C4-2B (cell line): ENCODE measurements around the gene GFY.
"Not testable (repeated sequence)": the region's sequence is repeated elsewhere in the genome, so short reads cannot be mapped to it uniquely, and the experiment has no call there.

Experiments
- H3K27ac ChIP-seq: fragments of 450-650 bp; 2 replicates; pipeline ENCODE4 v1.5.1; 2017
- ZFX ChIP-seq: fragments of 450-650 bp; IDR thresholded peaks from 2 replicates; pipeline ENCODE4 v1.6.1; 2017
- TF ChIP-seq, protein P1 (sequence below): fragments of 450-650 bp; conservative IDR thresholded peaks from 2 replicates; pipeline ENCODE4 v1.5.1; 2017; ENCODE audit warnings: mild to moderate bottlenecking

GFY gene

GRCh38 chr19:49443366-49444099 lies 18.3 kb downstream of the GFY start:
- TF ChIP-seq ZFX, result no peak
- TF ChIP-seq, protein P1, sequence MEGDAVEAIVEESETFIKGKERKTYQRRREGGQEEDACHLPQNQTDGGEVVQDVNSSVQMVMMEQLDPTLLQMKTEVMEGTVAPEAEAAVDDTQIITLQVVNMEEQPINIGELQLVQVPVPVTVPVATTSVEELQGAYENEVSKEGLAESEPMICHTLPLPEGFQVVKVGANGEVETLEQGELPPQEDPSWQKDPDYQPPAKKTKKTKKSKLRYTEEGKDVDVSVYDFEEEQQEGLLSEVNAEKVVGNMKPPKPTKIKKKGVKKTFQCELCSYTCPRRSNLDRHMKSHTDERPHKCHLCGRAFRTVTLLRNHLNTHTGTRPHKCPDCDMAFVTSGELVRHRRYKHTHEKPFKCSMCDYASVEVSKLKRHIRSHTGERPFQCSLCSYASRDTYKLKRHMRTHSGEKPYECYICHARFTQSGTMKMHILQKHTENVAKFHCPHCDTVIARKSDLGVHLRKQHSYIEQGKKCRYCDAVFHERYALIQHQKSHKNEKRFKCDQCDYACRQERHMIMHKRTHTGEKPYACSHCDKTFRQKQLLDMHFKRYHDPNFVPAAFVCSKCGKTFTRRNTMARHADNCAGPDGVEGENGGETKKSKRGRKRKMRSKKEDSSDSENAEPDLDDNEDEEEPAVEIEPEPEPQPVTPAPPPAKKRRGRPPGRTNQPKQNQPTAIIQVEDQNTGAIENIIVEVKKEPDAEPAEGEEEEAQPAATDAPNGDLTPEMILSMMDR, result peak; percentile 99
- peak overlapping the region; percentile 61 for H3K27ac ChIP-seq

- not testable (repeated sequence) for H3K27ac ChIP-seq
Observed at GRCh38 chr19:49444100-49444700, 19.0 kb downstream of the GFY start.

- H3K27ac ChIP-seq, result no peak overlapping the region
- TF ChIP-seq ZFX, result no peak
- TF ChIP-seq, protein P1, result no peak
Observed at GRCh38 chr19:49445997-49446396, 20.8 kb downstream of the GFY start.

- no peak overlapping the region for H3K27ac ChIP-seq
- TF ChIP-seq, protein P1, result no peak
- TF ChIP-seq ZFX, result no peak
Observed at GRCh38 chr19:49447485-49448431, 22.6 kb downstream of the GFY start.

- no peak overlapping the region for H3K27ac ChIP-seq
- TF ChIP-seq, protein P1, result no peak
- TF ChIP-seq ZFX, result no peak
Observed at GRCh38 chr19:49448432-49448786, 23.2 kb downstream of the GFY start.

- TF ChIP-seq, protein P1, result no peak
- no peak for TF ChIP-seq ZFX
- H3K27ac ChIP-seq, result peak overlapping the region; percentile 83
Observed at GRCh38 chr19:49450405-49450804, 25.2 kb downstream of the GFY start.

DNA sequence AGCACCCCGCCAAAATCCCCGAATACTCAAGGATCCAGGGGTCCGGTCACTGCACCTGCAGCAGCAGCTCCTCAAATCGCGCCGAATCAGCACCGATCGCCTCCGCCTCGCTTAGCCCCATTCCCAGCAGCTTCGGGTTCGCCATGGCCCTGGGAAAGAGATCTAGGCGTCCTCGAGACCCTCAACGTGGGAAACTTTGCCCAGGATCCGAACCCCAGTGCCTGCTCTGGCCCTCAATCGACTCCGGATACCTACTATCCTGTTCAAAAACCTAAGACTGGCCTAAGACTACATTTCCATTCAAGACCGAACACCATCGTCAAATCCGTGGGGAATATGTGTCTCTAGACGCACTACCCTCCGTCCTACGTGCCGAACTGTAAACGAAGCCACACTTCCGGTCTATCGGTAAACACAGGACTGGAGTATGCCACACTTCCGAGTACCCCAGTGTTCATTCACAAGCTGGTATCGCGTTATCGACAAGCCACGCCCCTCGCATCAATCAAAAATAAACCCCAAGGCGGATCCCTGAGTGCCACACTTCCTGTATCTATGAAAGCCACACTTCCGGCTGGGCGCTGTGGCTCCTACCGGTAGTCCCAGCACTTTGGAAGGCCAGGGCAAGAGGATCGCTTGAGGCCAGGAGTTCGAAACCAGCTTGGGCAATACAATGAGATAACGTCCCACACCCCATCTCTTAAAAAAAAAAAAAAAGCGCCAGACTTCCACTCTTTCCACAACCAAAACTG lies 26.4 kb downstream of the GFY start, which contains the start of gene PIH1D1:
PIH1D1 (minus strand) TSS at position 385 of the 752 bp plus-strand sequence; CDS start at position 145, 240 bp downstream.
- peak within 1 kb of the TSS; percentile 83 for H3K27ac ChIP-seq
- no peak; the same call in 1 of the 2 replicates for TF ChIP-seq ZFX
- TF ChIP-seq, protein P1, result no peak
